Measurements from ENCODE around the gene EHD3.

- TF ChIP-seq FOXA2 (IDR thresholded peaks at IDR 0.05) (no peak), CTCF (IDR thresholded peaks at IDR 0.05; ENCODE audit: low read depth, low read length, missing input control) (no peak), RAD21 (IDR thresholded peaks at IDR 0.05) (no peak), REST (IDR thresholded peaks at IDR 0.05) (no peak), MAX (IDR thresholded peaks at IDR 0.05) (no peak), TAF1 (conservative IDR thresholded peaks at IDR 0.05) (no peak), RXRA (IDR thresholded peaks at IDR 0.05) (no peak), SP1 (IDR thresholded peaks at IDR 0.05) (no peak), FOXA1 (IDR thresholded peaks at IDR 0.05) (no peak), GABPA (IDR thresholded peaks at IDR 0.05 in 1 of 2, conservative IDR thresholded peaks at IDR 0.05 in 1 of 2) (no peak)
Observed at GRCh38 chr2:31223026-31223425, 10.9 kb upstream of the EHD3 start.
